Measurements from ENCODE around the gene TMEM202.

- TF ChIP-seq, protein P1, sequence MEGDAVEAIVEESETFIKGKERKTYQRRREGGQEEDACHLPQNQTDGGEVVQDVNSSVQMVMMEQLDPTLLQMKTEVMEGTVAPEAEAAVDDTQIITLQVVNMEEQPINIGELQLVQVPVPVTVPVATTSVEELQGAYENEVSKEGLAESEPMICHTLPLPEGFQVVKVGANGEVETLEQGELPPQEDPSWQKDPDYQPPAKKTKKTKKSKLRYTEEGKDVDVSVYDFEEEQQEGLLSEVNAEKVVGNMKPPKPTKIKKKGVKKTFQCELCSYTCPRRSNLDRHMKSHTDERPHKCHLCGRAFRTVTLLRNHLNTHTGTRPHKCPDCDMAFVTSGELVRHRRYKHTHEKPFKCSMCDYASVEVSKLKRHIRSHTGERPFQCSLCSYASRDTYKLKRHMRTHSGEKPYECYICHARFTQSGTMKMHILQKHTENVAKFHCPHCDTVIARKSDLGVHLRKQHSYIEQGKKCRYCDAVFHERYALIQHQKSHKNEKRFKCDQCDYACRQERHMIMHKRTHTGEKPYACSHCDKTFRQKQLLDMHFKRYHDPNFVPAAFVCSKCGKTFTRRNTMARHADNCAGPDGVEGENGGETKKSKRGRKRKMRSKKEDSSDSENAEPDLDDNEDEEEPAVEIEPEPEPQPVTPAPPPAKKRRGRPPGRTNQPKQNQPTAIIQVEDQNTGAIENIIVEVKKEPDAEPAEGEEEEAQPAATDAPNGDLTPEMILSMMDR (IDR thresholded peaks at IDR 0.05 in 4 of 5, conservative IDR thresholded peaks at IDR 0.05 in 1 of 5): no peak
- no peak for TF ChIP-seq POLR2A (IDR thresholded peaks at IDR 0.05)
Observed at GRCh38 chr15:72423256-72423655, 25.2 kb downstream of the TMEM202 start.

Data from gastrocnemius medialis (tissue), 4 donors.